Kidney capillary endothelial cell (primary cell): ENCODE data around the gene SDCCAG8.

Experiments
- DNase-seq: peaks from one replicate; pipeline ENCODE4 v3.0.0-alpha.2; 2018; ENCODE audit warnings: low spot score

Gene SDCCAG8

DNA sequence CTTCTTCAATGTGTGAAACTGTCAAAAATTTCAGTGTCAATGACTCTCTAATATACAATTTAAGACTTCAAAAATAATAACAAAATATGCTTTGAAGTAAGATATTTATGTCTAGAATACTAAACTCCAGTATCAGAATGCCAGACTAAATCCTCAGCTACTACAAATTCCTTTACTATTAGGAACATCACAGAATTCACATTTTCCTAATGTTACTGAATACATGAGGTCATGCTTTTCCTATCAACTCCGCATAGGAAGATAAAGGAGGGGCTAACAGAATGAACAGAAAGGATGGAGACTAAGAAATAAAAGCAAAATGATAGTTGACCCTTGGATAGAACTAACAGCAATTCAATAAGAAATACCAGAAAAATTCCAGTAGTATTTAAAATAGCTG lies 292.7 kb downstream of the SDCCAG8 start:
- no peak for DNase-seq

DNA sequence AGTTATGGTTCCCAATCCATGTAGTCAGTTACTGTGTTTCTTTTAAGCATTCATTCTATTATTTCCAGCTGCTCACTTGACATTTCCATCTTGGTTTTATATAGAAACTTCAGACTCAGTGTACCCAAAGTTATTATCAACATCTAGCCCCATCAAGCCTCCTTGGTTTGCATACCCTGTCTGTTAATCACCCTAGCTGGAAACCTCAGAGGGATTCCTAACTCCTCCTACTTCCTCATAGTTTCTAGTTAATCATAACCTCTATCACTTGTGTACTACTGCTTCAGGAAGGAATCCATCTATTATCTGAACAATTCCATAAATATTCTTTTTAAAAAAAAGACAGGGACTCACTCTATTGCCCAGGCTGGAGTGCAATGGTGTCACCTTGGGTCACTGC lies 293.3 kb downstream of the SDCCAG8 start:
- no peak for DNase-seq
